IMR-90 (cell line): ENCODE data around the gene LRRTM4.

ENCODE experiments used
- BHLHE40 ChIP-seq: fragments of 150-350 bp; IDR thresholded peaks from 2 replicates; pipeline ENCODE4 v1.6.1; 2016; ENCODE audit warnings: mild to moderate bottlenecking, low read depth, low read length
- CTCF ChIP-seq: conservative IDR thresholded peaks from 2 replicates; pipeline ENCODE4 v1.5.1; 2012; ENCODE audit warnings: mild to moderate bottlenecking, low read depth, low read length, improper control_type of control experiment
- POLR2A ChIP-seq: IDR thresholded peaks from 2 replicates; pipeline ENCODE4 v1.6.1; 2012; ENCODE audit warnings: mild to moderate bottlenecking, low read depth, low read length
- RFX5 ChIP-seq: IDR thresholded peaks from 2 replicates; pipeline ENCODE4 v1.8.0; 2012; ENCODE audit warnings: low read depth, mild to moderate bottlenecking, low read length, moderate library complexity
- TF ChIP-seq, protein P1 (sequence below): fragments of 150-350 bp; IDR thresholded peaks from 2 replicates; pipeline ENCODE4 v1.6.1; 2017; ENCODE audit warnings: mild to moderate bottlenecking, antibody characterized with exemption, low read length, low read depth

DNA sequence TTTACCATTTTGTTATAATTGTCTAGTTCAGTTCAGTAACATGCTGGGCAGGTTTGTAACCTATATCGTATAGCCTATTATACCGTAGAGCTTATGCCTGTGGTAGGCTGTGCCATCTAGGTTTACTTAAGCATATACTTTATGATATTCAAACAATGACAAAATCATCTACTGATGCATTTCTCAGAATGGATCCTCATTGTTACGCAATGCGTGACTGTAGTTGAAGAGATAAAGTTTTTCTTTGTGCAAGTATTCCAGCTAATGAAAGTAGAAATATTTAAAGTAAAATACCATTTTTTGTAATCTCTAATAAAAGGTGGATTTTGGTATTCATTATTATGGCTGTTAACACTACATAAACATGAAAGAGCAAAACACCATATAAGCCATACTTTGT, 100.2 kb downstream of the LRRTM4 start:
- TF ChIP-seq CTCF (no peak), POLR2A (no peak), RFX5 (no peak), BHLHE40 (no peak)
- TF ChIP-seq, protein P1, sequence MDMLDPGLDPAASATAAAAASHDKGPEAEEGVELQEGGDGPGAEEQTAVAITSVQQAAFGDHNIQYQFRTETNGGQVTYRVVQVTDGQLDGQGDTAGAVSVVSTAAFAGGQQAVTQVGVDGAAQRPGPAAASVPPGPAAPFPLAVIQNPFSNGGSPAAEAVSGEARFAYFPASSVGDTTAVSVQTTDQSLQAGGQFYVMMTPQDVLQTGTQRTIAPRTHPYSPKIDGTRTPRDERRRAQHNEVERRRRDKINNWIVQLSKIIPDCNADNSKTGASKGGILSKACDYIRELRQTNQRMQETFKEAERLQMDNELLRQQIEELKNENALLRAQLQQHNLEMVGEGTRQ, result no peak
